ENCODE data around the gene UBR4. TPM values are rescaled to one million over a fixed set of nuclear protein-coding genes. Genes with fewer than 3 reads are reported as not detected.

UBR4 gene
- polyA plus RNA-seq, 3 donors: 44.3 to 93.8 (median 49.4) TPM

DNA sequence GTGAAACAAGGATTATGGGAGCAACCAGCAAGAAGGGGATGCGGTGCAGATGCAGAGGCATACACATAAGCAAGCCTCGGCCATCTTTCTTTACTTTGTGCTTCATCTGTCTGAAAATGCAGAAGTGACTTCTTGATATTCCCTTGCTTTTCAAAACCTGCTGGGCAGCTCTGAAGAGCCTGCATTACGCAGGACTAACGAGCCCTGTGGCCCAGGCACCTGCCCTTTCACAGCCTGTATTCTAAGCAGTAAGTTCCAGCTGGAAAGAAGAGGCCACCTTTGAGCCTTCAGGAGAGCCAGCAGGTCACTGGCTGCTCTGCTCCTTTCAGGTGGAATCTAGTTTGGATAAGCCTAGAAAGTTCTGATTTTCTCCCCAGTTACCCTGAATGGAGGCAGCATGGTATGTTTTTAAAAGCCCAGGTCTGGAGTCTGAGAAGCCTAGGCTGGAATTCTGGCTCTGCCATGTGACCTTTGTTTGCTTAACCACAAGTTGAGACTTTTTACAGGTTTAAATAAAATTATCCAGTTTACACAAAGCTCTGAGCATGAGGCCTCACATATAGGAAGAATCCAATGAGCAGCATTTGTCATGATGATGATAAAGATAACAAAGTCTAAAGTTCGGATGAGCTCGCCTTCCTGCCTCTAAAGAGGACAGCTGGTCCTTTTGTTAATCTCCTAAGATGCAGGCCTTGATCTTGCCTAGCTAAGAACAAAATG is 122.9 kb downstream of the UBR4 start:
- Mint-ChIP-seq H3K4me1 (peaks cover 11% of the 10 kb centered on the region), H3K9me3 (peaks cover 0 to 3% (median 0%) of the 10 kb centered on the region in 7 donors), H3K4me3 (no peak overlapping the region), H3K27ac (peak overlapping the region in 4 of 7 donors; percentile 26 to 73 (median 60)), H3K27me3 (ENCODE audit: low read depth in 3 of 3) (peaks cover 0 to 5% (median 0%) of the 10 kb centered on the region in 3 donors), H3K36me3 (peaks cover 96% of the 10 kb centered on the region in 2 donors)
- no peak overlapping the region for H3K4me2 ChIP-seq (replicated peaks; ENCODE audit: extremely low read depth, low read length, poor library complexity, severe bottlenecking)
- no peak overlapping the region for H3K4me3 ChIP-seq (replicated peaks in 1 of 3; ENCODE audit: low read depth in 2 of 3, low read length in 3 of 3)
- no peak overlapping the region for H2AFZ ChIP-seq (ENCODE audit: insufficient read depth, low read depth, low read length, poor library complexity, severe bottlenecking)
- no peaks in the 10 kb centered on the region for H3K79me2 ChIP-seq (ENCODE audit: insufficient read depth, low read length)
- peak overlapping the region in 1 of 2 donors; percentile 45 for H3K27ac ChIP-seq (ENCODE audit: low read depth in 1 of 2, low read length in 2 of 2)
- no peak for TF ChIP-seq CTCF (IDR thresholded peaks at IDR 0.05)
- intact Hi-C loops (cut with micrococcal nuclease): no loop called here
- H3K4me1 ChIP-seq (ENCODE audit: control insufficient read depth in 1 of 2, insufficient read depth in 2 of 2, low read length in 2 of 2): peaks cover 4 to 8% of the 10 kb centered on the region in 2 donors
- H3K9ac ChIP-seq (ENCODE audit: insufficient read depth, low read length, poor library complexity, severe bottlenecking): no peak overlapping the region
- peaks cover 97 to 99% of the 10 kb centered on the region in 2 donors for H3K36me3 ChIP-seq (replicated peaks in 1 of 2; ENCODE audit: control insufficient read depth in 1 of 2, insufficient read depth in 2 of 2, low read length in 2 of 2)
- 92% methylated on average over 4 of the region's 6 CpGs for WGBS (ENCODE audit: insufficient coverage)
- H4K20me1 ChIP-seq (ENCODE audit: insufficient read depth, low read length): no peaks in the 10 kb centered on the region
- DNase-seq: no peak
- H3K27me3 ChIP-seq (ENCODE audit: control insufficient read depth in 2 of 2, insufficient read depth in 2 of 2, low read length in 2 of 2): no peaks in the 10 kb centered on the region
- H3K9me3 ChIP-seq (replicated peaks in 1 of 2; ENCODE audit: control insufficient read depth in 1 of 2, insufficient read depth in 1 of 2, low read length in 2 of 2): no peaks in the 10 kb centered on the region

GRCh38 chr1:19086176-19086875 is 123.7 kb downstream of the UBR4 start:
- H3K36me3 Mint-ChIP-seq: peaks cover 91 to 92% of the 10 kb centered on the region in 2 donors
- H3K9me3 ChIP-seq (replicated peaks in 1 of 2; ENCODE audit: control insufficient read depth in 1 of 2, insufficient read depth in 1 of 2, low read length in 2 of 2): no peaks in the 10 kb centered on the region
- H3K4me3 ChIP-seq (replicated peaks in 1 of 3; ENCODE audit: low read depth in 2 of 3, low read length in 3 of 3): no peak overlapping the region
- H3K4me2 ChIP-seq (replicated peaks; ENCODE audit: extremely low read depth, low read length, poor library complexity, severe bottlenecking): no peak overlapping the region
- TF ChIP-seq CTCF (IDR thresholded peaks at IDR 0.05): no peak
- H3K9me3 Mint-ChIP-seq: peaks cover 0 to 3% (median 0%) of the 10 kb centered on the region in 7 donors
- H3K27me3 ChIP-seq (ENCODE audit: control insufficient read depth in 2 of 2, insufficient read depth in 2 of 2, low read length in 2 of 2): no peaks in the 10 kb centered on the region
- peak overlapping the region in 3 of 7 donors; percentile 32 to 56 (median 46) for H3K27ac Mint-ChIP-seq
- H3K36me3 ChIP-seq (replicated peaks in 1 of 2; ENCODE audit: control insufficient read depth in 1 of 2, insufficient read depth in 2 of 2, low read length in 2 of 2): peaks cover 88 to 92% of the 10 kb centered on the region in 2 donors
- H3K4me1 Mint-ChIP-seq: peaks cover 20% of the 10 kb centered on the region
- DNase-seq: no peak
- H2AFZ ChIP-seq (ENCODE audit: insufficient read depth, low read depth, low read length, poor library complexity, severe bottlenecking): no peak overlapping the region
- H3K9ac ChIP-seq (ENCODE audit: insufficient read depth, low read length, poor library complexity, severe bottlenecking): no peak overlapping the region
- WGBS (ENCODE audit: insufficient coverage): 97% methylated on average over 8 of the region's 21 CpGs
- H3K79me2 ChIP-seq (ENCODE audit: insufficient read depth, low read length): no peaks in the 10 kb centered on the region
- no peaks in the 10 kb centered on the region for H4K20me1 ChIP-seq (ENCODE audit: insufficient read depth, low read length)
- H3K4me1 ChIP-seq (ENCODE audit: control insufficient read depth in 1 of 2, insufficient read depth in 2 of 2, low read length in 2 of 2): peaks cover 12 to 16% of the 10 kb centered on the region in 2 donors
- no peak overlapping the region for H3K4me3 Mint-ChIP-seq
- H3K27ac ChIP-seq (ENCODE audit: low read depth in 1 of 2, low read length in 2 of 2): peak overlapping the region in 1 of 2 donors; percentile 45
- intact Hi-C loops (cut with micrococcal nuclease): no loop called here
- H3K27me3 Mint-ChIP-seq (ENCODE audit: low read depth in 3 of 3): peaks cover 0 to 5% (median 0%) of the 10 kb centered on the region in 3 donors

Data from CD14-positive monocyte (primary cell).